SK-N-SH (cell line): ENCODE measurements around the gene TGFB2.

Experiments used
- EZH2phosphoT487 ChIP-seq: fragments of 200-600 bp; sonication (generic); IDR thresholded peaks from 2 replicates; pipeline ENCODE4 v1.6.1; 2017; ENCODE audit warnings: low read depth, mixed run types, mild to moderate bottlenecking, antibody characterized with exemption, moderate library complexity, borderline replicate concordance
- FOSL2 ChIP-seq: IDR thresholded peaks from 2 replicates; pipeline ENCODE4 v1.4.0; 2012; ENCODE audit warnings: low read depth, mild to moderate bottlenecking, moderate library complexity, borderline replicate concordance
- FOXJ3 ChIP-seq: sonication (generic); formaldehyde crosslinking; IDR thresholded peaks from 2 replicates; pipeline ENCODE4 v1.5.1; 2020; ENCODE audit warnings: mild to moderate bottlenecking, missing genetic modification reagents
- GABPA ChIP-seq: IDR thresholded peaks from 2 replicates; pipeline ENCODE4 v1.4.0; 2012; ENCODE audit warnings: low read depth, mild to moderate bottlenecking
- JUND ChIP-seq: IDR thresholded peaks from 2 replicates; pipeline ENCODE4 v1.4.0; 2012
- MXI1 ChIP-seq: IDR thresholded peaks from 2 replicates; pipeline ENCODE4 v1.6.1; 2012; ENCODE audit warnings: mild to moderate bottlenecking, low read depth, low read length, improper control_type of control experiment
- TCF12 ChIP-seq: IDR thresholded peaks from 2 replicates; pipeline ENCODE4 v1.4.0; 2012
- YY1 ChIP-seq: IDR thresholded peaks from 2 replicates; pipeline ENCODE4 v1.4.0; 2012; ENCODE audit warnings: low read depth, mild to moderate bottlenecking
- TF ChIP-seq, protein P1 (sequence below): fragments of 200-600 bp; sonication (generic); IDR thresholded peaks from 2 replicates; pipeline ENCODE4 v1.6.1; 2017; ENCODE audit warnings: antibody characterized with exemption, mild to moderate bottlenecking, moderate library complexity
- TF ChIP-seq, protein P2 (sequence below): IDR thresholded peaks from 2 replicates; pipeline ENCODE4 v1.4.0; 2012; ENCODE audit warnings: low read depth, borderline replicate concordance

DNA sequence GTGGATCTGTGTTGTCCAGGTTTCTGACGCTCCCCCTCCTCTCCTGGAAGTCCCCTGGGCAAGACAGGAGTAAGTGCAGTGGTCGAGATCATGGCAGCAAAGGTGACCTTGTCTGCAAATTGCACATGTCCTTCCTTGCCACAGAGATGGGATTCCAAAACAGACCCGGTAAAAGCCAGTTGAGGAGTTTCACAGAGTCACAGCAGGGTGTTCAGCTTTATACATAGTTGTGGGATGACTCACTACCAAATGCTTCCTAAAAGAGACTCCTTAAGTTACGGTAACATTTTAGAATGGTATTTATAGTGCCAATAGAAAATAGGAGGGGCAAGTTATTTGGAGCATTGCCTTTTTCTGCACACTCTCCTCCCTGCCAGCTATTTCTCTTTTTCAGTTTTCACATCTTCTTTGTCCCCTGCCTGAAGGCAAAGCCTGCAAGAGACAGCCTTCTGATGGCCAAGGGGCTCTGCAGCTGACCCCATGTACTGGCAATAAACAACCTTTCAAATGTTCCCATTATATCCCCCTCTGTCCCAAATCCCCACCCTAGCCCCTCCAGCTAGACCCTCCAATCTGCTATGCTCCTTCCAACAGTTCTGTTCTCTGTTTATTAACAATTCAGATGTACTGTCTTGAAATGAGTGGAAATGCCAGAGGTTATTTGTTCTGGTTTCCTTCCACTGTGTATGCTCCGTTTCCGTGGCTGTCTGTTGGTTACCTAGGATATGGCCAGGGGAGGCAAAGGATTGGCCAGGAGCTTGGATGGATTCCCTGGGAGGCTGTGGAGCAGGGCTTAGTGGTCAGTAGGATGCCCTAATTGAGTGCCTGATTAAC lies 115.0 kb downstream of the TGFB2 start:
- TF ChIP-seq, protein P1, sequence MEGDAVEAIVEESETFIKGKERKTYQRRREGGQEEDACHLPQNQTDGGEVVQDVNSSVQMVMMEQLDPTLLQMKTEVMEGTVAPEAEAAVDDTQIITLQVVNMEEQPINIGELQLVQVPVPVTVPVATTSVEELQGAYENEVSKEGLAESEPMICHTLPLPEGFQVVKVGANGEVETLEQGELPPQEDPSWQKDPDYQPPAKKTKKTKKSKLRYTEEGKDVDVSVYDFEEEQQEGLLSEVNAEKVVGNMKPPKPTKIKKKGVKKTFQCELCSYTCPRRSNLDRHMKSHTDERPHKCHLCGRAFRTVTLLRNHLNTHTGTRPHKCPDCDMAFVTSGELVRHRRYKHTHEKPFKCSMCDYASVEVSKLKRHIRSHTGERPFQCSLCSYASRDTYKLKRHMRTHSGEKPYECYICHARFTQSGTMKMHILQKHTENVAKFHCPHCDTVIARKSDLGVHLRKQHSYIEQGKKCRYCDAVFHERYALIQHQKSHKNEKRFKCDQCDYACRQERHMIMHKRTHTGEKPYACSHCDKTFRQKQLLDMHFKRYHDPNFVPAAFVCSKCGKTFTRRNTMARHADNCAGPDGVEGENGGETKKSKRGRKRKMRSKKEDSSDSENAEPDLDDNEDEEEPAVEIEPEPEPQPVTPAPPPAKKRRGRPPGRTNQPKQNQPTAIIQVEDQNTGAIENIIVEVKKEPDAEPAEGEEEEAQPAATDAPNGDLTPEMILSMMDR, result no peak
- TF ChIP-seq EZH2phosphoT487, result no peak
- peak; percentile 93 for TF ChIP-seq FOSL2
- TF ChIP-seq JUND, result peak; percentile 98
- no peak for TF ChIP-seq YY1
- no peak for TF ChIP-seq MXI1
- no peak; the same call in 1 of the 2 replicates for TF ChIP-seq GABPA
- peak; percentile 82 for TF ChIP-seq TCF12
- TF ChIP-seq, protein P2, sequence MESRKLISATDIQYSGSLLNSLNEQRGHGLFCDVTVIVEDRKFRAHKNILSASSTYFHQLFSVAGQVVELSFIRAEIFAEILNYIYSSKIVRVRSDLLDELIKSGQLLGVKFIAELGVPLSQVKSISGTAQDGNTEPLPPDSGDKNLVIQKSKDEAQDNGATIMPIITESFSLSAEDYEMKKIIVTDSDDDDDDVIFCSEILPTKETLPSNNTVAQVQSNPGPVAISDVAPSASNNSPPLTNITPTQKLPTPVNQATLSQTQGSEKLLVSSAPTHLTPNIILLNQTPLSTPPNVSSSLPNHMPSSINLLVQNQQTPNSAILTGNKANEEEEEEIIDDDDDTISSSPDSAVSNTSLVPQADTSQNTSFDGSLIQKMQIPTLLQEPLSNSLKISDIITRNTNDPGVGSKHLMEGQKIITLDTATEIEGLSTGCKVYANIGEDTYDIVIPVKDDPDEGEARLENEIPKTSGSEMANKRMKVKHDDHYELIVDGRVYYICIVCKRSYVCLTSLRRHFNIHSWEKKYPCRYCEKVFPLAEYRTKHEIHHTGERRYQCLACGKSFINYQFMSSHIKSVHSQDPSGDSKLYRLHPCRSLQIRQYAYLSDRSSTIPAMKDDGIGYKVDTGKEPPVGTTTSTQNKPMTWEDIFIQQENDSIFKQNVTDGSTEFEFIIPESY, result 0 out of 2 replicates have a peak, but pooled peaks have one; percentile 65
- no peak for TF ChIP-seq FOXJ3 (CRISPR knock-in tag)
